ENCODE results near the gene CPM. TPM values are rescaled to one million over a fixed set of nuclear protein-coding genes. Genes with fewer than 3 reads are reported as not detected.
"Not testable (repeated sequence)": the region's sequence is repeated elsewhere in the genome, so short reads cannot be mapped to it uniquely, and the experiment has no call there.

The CPM gene
- total RNA-seq, 1 donor from 2014 or later, result 32.5 TPM

GRCh38 chr12:68804657-68805591 is 128.0 kb downstream of the CPM start:
- no peak for ATAC-seq
- DNase-seq (ENCODE audit: low spot score), result no peak
- intact Hi-C loops (cut with DNase I), result no loop called here

GRCh38 chr12:68803948-68804656 is 128.9 kb downstream of the CPM start:
- ATAC-seq, result no peak
- no peak for DNase-seq (ENCODE audit: low spot score)
- intact Hi-C loops (cut with DNase I), result no loop called here

- intact Hi-C loops (cut with DNase I); DNase-seq (ENCODE audit: low spot score); ATAC-seq: not testable (repeated sequence)
Measured at GRCh38 chr12:68802911-68803651, 129.9 kb downstream of the CPM start.

GRCh38 chr12:68802372-68802745 is 130.6 kb downstream of the CPM start:
- intact Hi-C loops (cut with DNase I); DNase-seq (ENCODE audit: low spot score); ATAC-seq: not testable (repeated sequence)

Other genes with a start within 250 kb of the CPM start
- 51.4 TPM for gene NUP107, start 246.2 kb downstream of the CPM start, total RNA-seq
- 13.8 TPM for gene SLC35E3, start 187.0 kb downstream of the CPM start, total RNA-seq
- gene MDM2, start 125.0 kb downstream of the CPM start, total RNA-seq, result 85.7 TPM

Data from sciatic nerve (tissue), 2 donors.